GM23248 (cell line): ENCODE measurements around the gene PRR5.
"Not testable (repeated sequence)": the region's sequence is repeated elsewhere in the genome, so short reads cannot be mapped to it uniquely, and the experiment has no call there.

Experiments
- EZH2 ChIP-seq: fragments of 200-600 bp; sonication (generic); IDR thresholded peaks from 2 replicates; pipeline ENCODE4 v1.6.1; 2018; ENCODE audit warnings: antibody characterized with exemption, mild to moderate bottlenecking; ENCODE audit not compliant: insufficient read depth, poor library complexity, severe bottlenecking
- EZH2phosphoT487 ChIP-seq: fragments of 200-600 bp; sonication (generic); IDR thresholded peaks from 2 replicates; pipeline ENCODE4 v1.6.1; 2018; ENCODE audit warnings: antibody characterized with exemption, moderate library complexity, mild to moderate bottlenecking, low read depth; ENCODE audit not compliant: insufficient read depth

DNA sequence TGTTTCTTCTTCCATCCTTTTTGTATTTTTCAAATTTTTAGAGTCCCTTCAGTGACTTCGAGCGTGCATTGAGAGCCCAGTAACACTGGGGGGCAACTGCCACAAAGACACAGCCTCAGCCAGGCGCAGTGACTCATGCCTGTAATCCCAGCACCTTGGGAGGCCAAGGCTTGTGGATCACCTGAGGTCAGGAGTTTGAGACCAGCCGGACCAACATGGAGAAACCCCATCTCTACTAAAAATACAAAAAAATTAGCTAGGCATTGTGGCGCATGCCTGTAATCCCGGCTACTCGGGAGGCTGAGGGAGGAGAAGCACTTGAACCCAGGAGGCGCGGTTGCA lies 22.7 kb upstream of the PRR5 start:
- not testable (repeated sequence) for TF ChIP-seq EZH2phosphoT487, EZH2
